OCI-LY1 (cell line): ENCODE results near the gene SLC9A9.

ENCODE experiments used
- CTCF ChIP-seq: fragments of 200-600 bp; sonication (generic), shearing (Covaris generic); IDR thresholded peaks from 2 replicates; pipeline ENCODE4 v1.5.1; 2017; ENCODE audit warnings: mild to moderate bottlenecking, antibody characterized with exemption, low read length, moderate library complexity, mixed read lengths
- EZH2 ChIP-seq: fragments of 200-600 bp; sonication (generic), shearing (Covaris generic); IDR thresholded peaks from 2 replicates; pipeline ENCODE4 v1.8.0; 2017; ENCODE audit warnings: borderline replicate concordance, mixed run types, mild to moderate bottlenecking, antibody characterized with exemption, low read length, moderate library complexity, mixed read lengths

- no peak for TF ChIP-seq CTCF
- TF ChIP-seq EZH2, result no peak
Observed at GRCh38 chr3:143366672-143367071, 481.6 kb downstream of the SLC9A9 start.
